DOHH2 (cell line): ENCODE results near the gene NAT14.

ENCODE experiments used
- CTCF ChIP-seq: fragments of 200-600 bp; sonication (generic); IDR thresholded peaks from one replicate; pipeline ENCODE4 v1.5.1; 2014; ENCODE audit warnings: antibody characterized with exemption, mild to moderate bottlenecking, low read depth, low read length; ENCODE audit not compliant: poor library complexity, severe bottlenecking
- EZH2phosphoT487 ChIP-seq: fragments of 200-600 bp; sonication (generic); IDR thresholded peaks from 2 replicates; pipeline ENCODE4 v1.6.1; 2017; ENCODE audit warnings: borderline replicate concordance, mild to moderate bottlenecking, antibody characterized with exemption, low read length, moderate library complexity, mixed read lengths

- TF ChIP-seq CTCF, result no peak
- no peak for TF ChIP-seq EZH2phosphoT487
Observed at GRCh38 chr19:55519451-55520311, 34.7 kb downstream of the NAT14 start.
